Measurements from ENCODE around the gene IFFO2. TPM values are rescaled to one million over a fixed set of nuclear protein-coding genes. Genes with fewer than 3 reads are reported as not detected.

IFFO2 gene
- total RNA-seq, 6 donors from 2014 or later, result 9.2 to 19.3 (median 11.0) TPM

GRCh38 chr1:18881642-18882431 is 74.6 kb downstream of the IFFO2 start:
- 96% methylated on average over 11 of the region's 24 CpGs; no CpG with 5 or more reads in 1 of the 2 donors for WGBS, 2 donors
- Histone ChIP-seq H3K4me3 (no peak overlapping the region), H3K27ac (no peak overlapping the region), H3K36me3 (peaks cover 0 to 17% (median 12%) of the 10 kb centered on the region in 4 donors), H3K9me3 (no peaks in the 10 kb centered on the region), H3K4me1 (no peaks in the 10 kb centered on the region), H3K27me3 (no peaks in the 10 kb centered on the region)
- TF ChIP-seq POLR2AphosphoS5 (IDR thresholded peaks at IDR 0.05) (no peak), POLR2A (IDR thresholded peaks at IDR 0.05) (no peak), CTCF (IDR thresholded peaks at IDR 0.05) (no peak), EP300 (IDR thresholded peaks at IDR 0.05) (no peak)
- DNase-seq, result peak in 1 of 2 donors; percentile 79
- peak in 1 of 2 donors; percentile 3 for ATAC-seq (ENCODE audit: low FRiP score in 2 of 2)

- peaks cover 0 to 17% (median 11%) of the 10 kb centered on the region in 4 donors for H3K36me3 ChIP-seq
- 91 to 95% methylated on average over 2 of the region's 2 CpGs for WGBS, 2 donors
- TF ChIP-seq POLR2A (IDR thresholded peaks at IDR 0.05), result no peak
- no peak for TF ChIP-seq POLR2AphosphoS5 (IDR thresholded peaks at IDR 0.05)
- TF ChIP-seq CTCF (IDR thresholded peaks at IDR 0.05), result no peak
- TF ChIP-seq EP300 (IDR thresholded peaks at IDR 0.05), result no peak
- H3K9me3 ChIP-seq, result no peaks in the 10 kb centered on the region
- ATAC-seq (ENCODE audit: low FRiP score in 2 of 2) (no peak), DNase-seq (no peak)
- no peaks in the 10 kb centered on the region for H3K27me3 ChIP-seq
- no peak overlapping the region for H3K4me3 ChIP-seq
- H3K27ac ChIP-seq, result no peak overlapping the region
- H3K4me1 ChIP-seq, result no peaks in the 10 kb centered on the region
Measured at GRCh38 chr1:18881164-18881563, 75.3 kb downstream of the IFFO2 start.

GRCh38 chr1:18880585-18880984 is 75.9 kb downstream of the IFFO2 start:
- Histone ChIP-seq H3K36me3 (peaks cover 0 to 17% (median 8%) of the 10 kb centered on the region in 4 donors), H3K27me3 (no peaks in the 10 kb centered on the region), H3K4me1 (peaks cover 0 to under 1% (median 0%) of the 10 kb centered on the region in 4 donors), H3K9me3 (no peaks in the 10 kb centered on the region), H3K27ac (no peak overlapping the region), H3K4me3 (no peak overlapping the region)
- ATAC-seq (ENCODE audit: low FRiP score in 2 of 2) (no peak), DNase-seq (no peak)
- TF ChIP-seq CTCF (IDR thresholded peaks at IDR 0.05), result no peak
- TF ChIP-seq POLR2A (IDR thresholded peaks at IDR 0.05), result no peak
- TF ChIP-seq EP300 (IDR thresholded peaks at IDR 0.05), result no peak
- TF ChIP-seq POLR2AphosphoS5 (IDR thresholded peaks at IDR 0.05), result no peak
- 87 to 91% methylated on average over 1 of the region's 1 CpG for WGBS, 2 donors

GRCh38 chr1:18879791-18880309 is 76.6 kb downstream of the IFFO2 start:
- Histone ChIP-seq H3K36me3 (peaks cover 0 to 17% (median 8%) of the 10 kb centered on the region in 4 donors), H3K27ac (no peak overlapping the region), H3K27me3 (no peaks in the 10 kb centered on the region), H3K4me3 (no peak overlapping the region), H3K9me3 (no peaks in the 10 kb centered on the region), H3K4me1 (peaks cover 0 to 5% (median 1%) of the 10 kb centered on the region in 4 donors)
- ATAC-seq (ENCODE audit: low FRiP score in 2 of 2) (no peak), DNase-seq (no peak)
- TF ChIP-seq POLR2AphosphoS5 (IDR thresholded peaks at IDR 0.05) (no peak), POLR2A (IDR thresholded peaks at IDR 0.05) (no peak), CTCF (IDR thresholded peaks at IDR 0.05) (no peak), EP300 (IDR thresholded peaks at IDR 0.05) (no peak)
- WGBS, 2 donors, result 78 to 86% methylated on average over 15 to 20 of the region's 21 CpGs

Data from upper lobe of left lung (tissue), 6 donors.